ENCODE measurements around the gene SLC25A47.
"Not testable (repeated sequence)": the region's sequence is repeated elsewhere in the genome, so short reads cannot be mapped to it uniquely, and the experiment has no call there.

Gene SLC25A47

DNA sequence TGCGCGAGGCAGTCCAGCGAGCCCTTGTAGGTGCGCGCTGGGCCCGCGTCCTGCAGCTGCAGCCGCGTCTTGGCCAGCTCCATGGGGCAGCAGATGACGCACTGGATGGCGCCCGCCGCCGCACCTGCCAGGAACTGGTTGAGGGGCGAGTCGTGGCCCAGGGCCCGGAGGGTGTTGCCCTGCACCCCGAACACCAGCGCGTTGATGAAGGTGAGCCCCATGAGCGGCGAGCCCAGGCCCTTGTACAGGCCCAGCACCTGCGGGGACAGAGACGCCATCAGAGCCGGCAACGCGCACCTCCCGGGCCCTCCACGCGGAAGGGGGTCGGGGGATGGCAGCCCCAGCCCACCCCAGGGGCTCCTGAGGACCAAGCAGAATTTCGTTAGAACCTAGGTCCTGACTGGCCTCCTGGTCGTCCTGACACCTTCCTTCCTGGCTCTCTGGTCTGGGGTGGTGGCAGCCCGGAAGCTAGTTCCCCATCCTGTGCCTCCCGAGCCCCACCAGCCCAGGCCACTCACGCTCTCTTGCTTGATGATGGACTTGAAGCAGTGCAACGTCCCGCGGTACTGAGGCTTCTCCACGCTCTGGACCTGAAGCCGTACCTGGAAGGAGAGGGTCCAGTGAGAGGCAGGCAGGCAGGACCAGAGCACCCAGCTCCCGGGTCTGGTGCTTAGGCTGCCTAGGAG is 30.2 kb upstream of the SLC25A47 start:
- TF ChIP-seq, protein P1, sequence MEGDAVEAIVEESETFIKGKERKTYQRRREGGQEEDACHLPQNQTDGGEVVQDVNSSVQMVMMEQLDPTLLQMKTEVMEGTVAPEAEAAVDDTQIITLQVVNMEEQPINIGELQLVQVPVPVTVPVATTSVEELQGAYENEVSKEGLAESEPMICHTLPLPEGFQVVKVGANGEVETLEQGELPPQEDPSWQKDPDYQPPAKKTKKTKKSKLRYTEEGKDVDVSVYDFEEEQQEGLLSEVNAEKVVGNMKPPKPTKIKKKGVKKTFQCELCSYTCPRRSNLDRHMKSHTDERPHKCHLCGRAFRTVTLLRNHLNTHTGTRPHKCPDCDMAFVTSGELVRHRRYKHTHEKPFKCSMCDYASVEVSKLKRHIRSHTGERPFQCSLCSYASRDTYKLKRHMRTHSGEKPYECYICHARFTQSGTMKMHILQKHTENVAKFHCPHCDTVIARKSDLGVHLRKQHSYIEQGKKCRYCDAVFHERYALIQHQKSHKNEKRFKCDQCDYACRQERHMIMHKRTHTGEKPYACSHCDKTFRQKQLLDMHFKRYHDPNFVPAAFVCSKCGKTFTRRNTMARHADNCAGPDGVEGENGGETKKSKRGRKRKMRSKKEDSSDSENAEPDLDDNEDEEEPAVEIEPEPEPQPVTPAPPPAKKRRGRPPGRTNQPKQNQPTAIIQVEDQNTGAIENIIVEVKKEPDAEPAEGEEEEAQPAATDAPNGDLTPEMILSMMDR (IDR thresholded peaks at IDR 0.05; ENCODE audit: low read depth, low read length), result no peak
- no peak for DNase-seq (ENCODE audit: extremely low read depth, low read depth)

DNA sequence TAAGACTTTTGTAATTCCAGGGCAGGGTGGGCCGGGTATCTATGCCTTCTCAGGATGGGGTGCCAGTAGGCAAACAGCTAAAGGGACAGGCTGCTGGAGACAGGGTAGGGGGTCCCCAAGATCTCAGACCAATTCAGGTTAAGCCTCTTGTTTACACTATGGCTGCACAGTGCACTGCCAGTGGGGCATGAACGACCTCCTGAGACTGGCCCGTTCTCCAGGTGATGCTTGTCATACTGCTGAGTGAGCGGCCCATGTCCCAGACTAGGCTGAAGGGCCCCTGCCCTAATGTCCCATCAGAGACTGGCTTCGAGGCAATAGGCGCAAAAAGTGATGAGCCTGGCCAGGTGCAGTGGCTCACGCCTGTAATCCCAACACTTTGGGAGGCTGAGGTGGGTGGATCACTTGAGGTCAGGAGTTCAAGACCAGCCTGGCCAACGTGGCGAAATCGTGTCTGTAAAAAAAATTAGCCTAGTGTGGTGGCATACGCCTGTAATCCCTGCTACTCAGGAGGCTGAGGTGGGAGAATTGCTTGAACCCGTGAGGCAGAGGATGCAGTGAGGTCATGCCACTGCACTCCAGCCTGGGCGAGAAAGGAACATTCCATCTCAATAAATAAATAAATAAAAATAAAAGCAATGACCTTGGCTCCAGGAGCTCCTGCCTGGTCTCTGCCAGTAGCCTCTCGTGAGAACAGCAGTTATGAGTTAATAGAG is 29.5 kb upstream of the SLC25A47 start:
- TF ChIP-seq, protein P1 (IDR thresholded peaks at IDR 0.05; ENCODE audit: low read depth, low read length), result no peak
- DNase-seq (ENCODE audit: extremely low read depth, low read depth), result no peak

DNA sequence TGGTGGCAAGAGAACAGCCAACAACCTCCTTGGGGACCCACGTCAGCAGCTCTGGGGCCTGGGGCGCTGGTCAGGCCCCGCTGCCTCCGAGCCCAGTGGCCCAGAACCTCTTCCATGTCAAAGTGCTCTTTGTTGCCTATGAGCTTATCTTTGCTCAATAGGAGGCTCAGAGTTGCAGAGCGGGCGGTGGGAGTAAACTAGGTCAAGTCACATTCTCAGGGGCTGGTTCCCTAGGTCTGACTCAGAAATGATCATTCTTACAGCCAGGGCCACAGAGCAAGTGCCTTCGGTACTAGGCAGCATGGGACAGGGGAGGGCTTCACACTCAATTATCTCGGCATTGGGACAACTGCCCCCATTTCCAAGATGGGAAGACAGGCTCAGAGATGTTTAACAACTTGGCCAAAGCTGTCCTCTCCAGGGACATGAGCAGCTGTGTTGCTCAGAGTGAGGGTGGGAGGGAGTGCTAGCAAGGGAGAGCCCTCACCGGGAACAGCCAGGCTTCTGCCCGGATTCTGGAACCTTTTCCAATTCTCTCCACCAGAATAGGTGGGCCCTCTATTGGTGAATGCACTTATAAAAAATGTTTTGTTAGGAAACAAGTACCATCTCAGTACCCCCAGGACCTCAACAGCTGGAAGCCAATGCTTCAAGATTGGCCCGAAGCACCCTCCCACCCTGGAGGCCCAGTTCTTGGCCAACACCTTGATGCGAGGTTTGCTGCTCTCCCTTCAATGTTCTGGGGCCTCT is 28.8 kb upstream of the SLC25A47 start:
- TF ChIP-seq, protein P1 (IDR thresholded peaks at IDR 0.05; ENCODE audit: low read depth, low read length), result no peak
- DNase-seq (ENCODE audit: extremely low read depth, low read depth), result no peak

DNA sequence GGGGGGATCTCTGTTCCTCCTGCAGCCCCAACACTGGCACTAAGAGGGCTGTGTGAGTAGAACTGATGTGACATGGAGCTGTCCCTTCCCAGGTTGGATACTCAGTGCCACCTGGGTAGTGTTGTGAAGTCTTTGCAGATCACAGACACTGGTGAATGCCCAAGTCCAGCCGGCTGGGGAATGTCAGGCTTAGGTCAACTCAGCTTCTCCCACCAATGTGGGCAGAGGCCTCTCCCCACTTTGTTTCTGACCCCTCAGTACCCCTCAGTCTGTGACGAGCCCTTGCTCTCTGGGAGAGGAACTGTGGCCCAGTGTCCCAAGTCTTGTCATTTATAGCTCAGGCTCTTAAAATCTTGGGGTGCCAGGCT is 28.2 kb upstream of the SLC25A47 start:
- TF ChIP-seq, protein P1 (IDR thresholded peaks at IDR 0.05; ENCODE audit: low read depth, low read length), result no peak

DNA sequence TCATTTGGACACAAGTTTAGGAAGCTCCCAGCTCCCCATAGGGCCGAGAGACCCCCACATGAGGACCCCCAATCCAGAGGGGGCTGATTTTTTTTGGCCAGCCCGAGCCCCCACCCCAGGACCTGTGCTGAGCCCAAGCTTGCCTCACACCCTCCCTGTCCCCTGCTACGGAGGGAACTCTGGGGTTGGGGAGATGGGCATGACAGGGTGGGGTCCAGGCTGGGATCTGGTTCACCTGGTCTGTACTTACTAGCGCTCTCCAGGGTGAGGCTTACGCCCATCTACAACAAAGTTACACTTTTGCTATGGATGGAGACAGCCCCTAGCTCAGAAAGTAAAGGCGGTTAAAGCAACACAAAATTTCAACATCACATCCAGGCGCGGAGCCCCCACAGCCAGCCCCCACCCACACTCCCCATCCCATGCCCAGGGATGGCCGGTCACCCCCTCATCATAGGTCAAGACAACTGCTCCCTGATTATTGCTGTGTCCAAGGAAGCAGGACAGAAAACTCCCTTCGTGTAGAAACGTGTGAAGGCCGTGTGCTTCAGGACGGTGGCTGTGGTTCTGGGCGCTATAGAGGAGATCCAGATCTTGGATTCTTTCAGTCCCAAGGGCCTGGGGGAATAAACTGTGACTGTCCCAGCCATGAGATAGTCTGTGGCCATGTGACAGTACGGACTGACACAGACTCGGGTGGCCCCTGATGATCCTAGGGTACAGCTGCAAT is 27.6 kb upstream of the SLC25A47 start:
- no peak for DNase-seq (ENCODE audit: extremely low read depth, low read depth)
- TF ChIP-seq, protein P1 (IDR thresholded peaks at IDR 0.05; ENCODE audit: low read depth, low read length), result no peak

More for the DNA sequence above, 28.2 kb upstream of the SLC25A47 start:
- DNase-seq (ENCODE audit: extremely low read depth, low read depth), result no peak

DNA sequence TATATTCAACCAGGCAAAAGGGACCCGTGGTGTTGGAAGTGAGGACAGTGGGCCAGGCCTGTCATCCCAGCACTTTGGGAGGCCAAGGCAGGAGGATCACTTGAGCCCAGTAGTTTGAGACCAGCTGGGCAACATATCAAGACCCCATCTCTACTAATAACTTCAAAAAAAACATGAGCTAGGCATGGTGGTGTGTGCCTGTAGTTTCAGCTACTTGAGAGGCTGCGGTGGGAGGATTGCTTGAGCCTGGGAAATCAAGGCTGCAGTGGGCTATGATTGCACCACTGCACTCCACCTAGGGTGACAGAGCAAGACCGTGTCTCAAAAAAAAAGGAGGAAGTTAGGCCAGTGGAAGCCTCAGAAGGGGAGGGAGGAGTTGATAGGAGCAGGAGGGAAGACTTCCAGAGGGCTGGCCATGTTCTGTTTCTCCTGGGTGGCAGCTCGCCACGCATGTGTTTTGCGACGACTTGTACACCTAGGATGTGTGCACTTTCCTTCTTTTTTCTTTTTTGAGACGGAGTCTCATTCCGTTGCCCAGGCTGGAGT is 27.0 kb upstream of the SLC25A47 start:
- no peak for DNase-seq (ENCODE audit: extremely low read depth, low read depth)
- TF ChIP-seq, protein P1 (IDR thresholded peaks at IDR 0.05; ENCODE audit: low read depth, low read length), result no peak

DNA sequence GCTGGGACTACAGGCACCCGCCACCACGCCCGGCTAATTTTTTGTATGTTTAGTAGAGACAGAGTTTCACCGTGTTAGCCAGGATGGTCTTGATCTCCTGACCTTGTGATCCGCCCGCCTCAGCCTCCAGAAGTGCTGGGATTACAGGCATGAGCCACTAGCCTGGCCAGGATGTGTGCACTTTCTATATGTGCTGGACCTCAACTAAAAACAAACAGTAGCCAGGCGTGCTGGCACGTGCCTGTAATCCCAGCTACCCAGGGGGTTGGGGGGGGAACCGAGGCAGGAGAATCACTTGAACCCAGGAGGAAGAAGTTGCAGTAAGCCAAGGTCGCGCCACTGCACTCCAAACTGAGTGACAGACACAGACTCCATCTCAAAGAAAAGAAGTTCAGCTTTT is 26.4 kb upstream of the SLC25A47 start:
- not testable (repeated sequence) for DNase-seq (ENCODE audit: extremely low read depth, low read depth)
